ENCODE measurements around the gene ETV7.

Gene ETV7

GRCh38 chr6:36318690-36319435 is 68.6 kb downstream of the ETV7 start:
- no peak for DNase-seq

GRCh38 chr6:36317623-36318022 is 69.8 kb downstream of the ETV7 start:
- DNase-seq: no peak

All from NCI-H524 (cell line).